Upper lobe of left lung (tissue), 6 donors: ENCODE measurements around the gene ABHD4. TPM values are rescaled to one million over a fixed set of nuclear protein-coding genes. Genes with fewer than 3 reads are reported as not detected.

ENCODE experiments used
- ATAC-seq, 2 donors: fragments of 200-7000 bp; cut with Tn5 transposase; one replicate each; pipeline ENCODE4 v1.9.1; 2022; ENCODE audit warnings: mild to moderate bottlenecking in 2 of 2, moderate library complexity in 2 of 2; ENCODE audit not compliant: low FRiP score in 2 of 2
- DNase-seq, 2 donors: peaks; one replicate each; pipeline ENCODE4 v3.0.0-alpha.2; 2019 to 2020
- H3K27ac ChIP-seq, 4 donors: fragments of 200-600 bp; sonication (generic); one replicate each; pipeline ENCODE4 v1.5.1; 2016 to 2019
- H3K27me3 ChIP-seq, 4 donors: fragments of 200-600 bp; sonication (generic); one replicate each; pipeline ENCODE4 v1.5.1; 2017 to 2019
- H3K36me3 ChIP-seq, 4 donors: fragments of 200-600 bp; sonication (generic); one replicate each; pipeline ENCODE4 v1.5.1; 2016 to 2019
- H3K4me1 ChIP-seq, 4 donors: fragments of 200-600 bp; sonication (generic); one replicate each; pipeline ENCODE4 v1.5.1; 2018 to 2019
- H3K4me3 ChIP-seq, 4 donors: fragments of 200-600 bp; sonication (generic); one replicate each; pipeline ENCODE4 v1.5.1; 2017 to 2019; ENCODE audit warnings: mild to moderate bottlenecking in 2 of 4, moderate library complexity in 1 of 4
- H3K9me3 ChIP-seq, 4 donors: fragments of 200-600 bp; sonication (generic); one replicate each; pipeline ENCODE4 v1.5.1; 2018 to 2019
- CTCF ChIP-seq, 6 experiments: fragments of 450-650 bp in 4 of 6; fragments of 200-600 bp in 2 of 6; sonication (generic) in 2 of 6; IDR thresholded peaks; one replicate each; pipeline ENCODE4 v1.5.1; 2016 to 2019; ENCODE audit warnings: antibody characterized with exemption in 6 of 6
- EP300 ChIP-seq, 4 donors: sonication (generic); formaldehyde crosslinking; IDR thresholded peaks; one replicate each; pipeline ENCODE4 v1.5.1; 2017; ENCODE audit warnings: antibody characterized with exemption in 4 of 4, control low read depth in 2 of 4
- POLR2A ChIP-seq, 4 donors: fragments of 450-650 bp; IDR thresholded peaks; one replicate each; pipeline ENCODE4 v1.5.1; 2016 to 2017; ENCODE audit warnings: antibody characterized with exemption in 4 of 4, mild to moderate bottlenecking in 2 of 4
- POLR2AphosphoS5 ChIP-seq, 2 donors: sonication (generic); formaldehyde crosslinking; IDR thresholded peaks; one replicate each; pipeline ENCODE4 v1.5.1; 2017; ENCODE audit warnings: antibody characterized with exemption in 2 of 2
- WGBS, 2 donors: methylation state at CpG; one replicate each; pipeline ENCODE4 v1.1.5; 2017 to 2018; 5-methylcytosine and 5-hydroxymethylcytosine counted together
- total RNA-seq, 6 donors: library from RNA; depleted of rRNA in 4 of 6; stranded (reverse); fragments of >200 nt in 4 of 6; gene quantifications; one replicate each; pipeline versions ENCODE4 v1.1.0 to v1.2.1, GENCODE V29; 2016 to 2021
- donor health status: DM: no; HTN: no; CAD: no; lungs with moderate emphysema.
- donor health status: DM: no; HTN: yes; CAD: no; lungs with severe emphysema.

ABHD4 gene
- total RNA-seq, 6 donors from 2014 or later: 20.1 to 31.3 (median 26.1) TPM

GRCh38 chr14:22555384-22556011, 42.6 kb upstream of the ABHD4 start:
- Histone ChIP-seq H3K9me3 (no peaks in the 10 kb centered on the region), H3K4me3 (no peak overlapping the region), H3K27ac (peak overlapping the region in 3 of 4 donors; percentile 17 to 84 (median 76)), H3K4me1 (peaks cover 30 to 46% (median 42%) of the 10 kb centered on the region in 4 donors), H3K36me3 (no peaks in the 10 kb centered on the region), H3K27me3 (no peaks in the 10 kb centered on the region)
- no peak for TF ChIP-seq POLR2A (IDR thresholded peaks at IDR 0.05)
- TF ChIP-seq CTCF (IDR thresholded peaks at IDR 0.05): no peak
- 68 to 88% methylated on average over 3 to 4 of the region's 4 CpGs for WGBS, 2 donors
- no peak for DNase-seq
- ATAC-seq: no peak

- Histone ChIP-seq H3K4me3 (peak overlapping the region in 2 of 4 donors; percentile 29 to 46), H3K36me3 (no peaks in the 10 kb centered on the region), H3K9me3 (no peaks in the 10 kb centered on the region), H3K27me3 (no peaks in the 10 kb centered on the region), H3K27ac (peak overlapping the region; percentile 45 to 84 (median 68)), H3K4me1 (peaks cover 36 to 54% (median 49%) of the 10 kb centered on the region in 4 donors)
- ATAC-seq (peak; percentile 40 to 51), DNase-seq (peak; percentile 69 to 88)
- peak in 2 of 4 donors; percentile 56 to 66 for TF ChIP-seq EP300 (IDR thresholded peaks at IDR 0.05)
- no peak for TF ChIP-seq CTCF (IDR thresholded peaks at IDR 0.05)
- TF ChIP-seq POLR2A (IDR thresholded peaks at IDR 0.05): no peak
- peak; percentile 52 to 62 for TF ChIP-seq POLR2AphosphoS5 (IDR thresholded peaks at IDR 0.05)
- 51 to 53% methylated on average over 6 to 28 of the region's 28 CpGs for WGBS, 2 donors
Observed at GRCh38 chr14:22556021-22556989, 41.8 kb upstream of the ABHD4 start.

GRCh38 chr14:22556990-22557623, 41.0 kb upstream of the ABHD4 start:
- peak overlapping the region; percentile 45 to 84 (median 68) for H3K27ac ChIP-seq
- WGBS, 2 donors: 3 to 12% methylated on average over 14 to 18 of the region's 28 CpGs
- ATAC-seq: peak; percentile 80 to 90
- DNase-seq: peak; percentile 81 to 98
- no peaks in the 10 kb centered on the region for H3K36me3 ChIP-seq
- no peak for TF ChIP-seq POLR2AphosphoS5 (IDR thresholded peaks at IDR 0.05)
- TF ChIP-seq CTCF (IDR thresholded peaks at IDR 0.05): peak; percentile 97 to 100 (median 99)
- peak in 1 of 4 donors; percentile 7 for TF ChIP-seq POLR2A (IDR thresholded peaks at IDR 0.05)
- H3K9me3 ChIP-seq: no peaks in the 10 kb centered on the region
- H3K4me3 ChIP-seq: peak overlapping the region in 2 of 4 donors; percentile 29 to 46
- H3K4me1 ChIP-seq: peaks cover 41 to 62% (median 57%) of the 10 kb centered on the region in 4 donors
- no peaks in the 10 kb centered on the region for H3K27me3 ChIP-seq

GRCh38 chr14:22557846-22558220, 40.3 kb upstream of the ABHD4 start:
- no peaks in the 10 kb centered on the region for H3K27me3 ChIP-seq
- H3K9me3 ChIP-seq: no peaks in the 10 kb centered on the region
- ATAC-seq (no peak), DNase-seq (no peak)
- H3K4me1 ChIP-seq: peaks cover 48 to 68% (median 63%) of the 10 kb centered on the region in 4 donors
- peak overlapping the region; percentile 45 to 82 (median 54) for H3K27ac ChIP-seq
- no peak for TF ChIP-seq EP300 (IDR thresholded peaks at IDR 0.05)
- no peak for TF ChIP-seq CTCF (IDR thresholded peaks at IDR 0.05)
- TF ChIP-seq POLR2A (IDR thresholded peaks at IDR 0.05): no peak
- no peak for TF ChIP-seq POLR2AphosphoS5 (IDR thresholded peaks at IDR 0.05)
- H3K4me3 ChIP-seq: no peak overlapping the region
- WGBS, 2 donors: 82 to 89% methylated on average over 1 of the region's 1 CpG
- no peaks in the 10 kb centered on the region for H3K36me3 ChIP-seq
